Measurements from ENCODE around the gene ACTN4. TPM values are rescaled to one million over a fixed set of nuclear protein-coding genes. Genes with fewer than 3 reads are reported as not detected.

Gene ACTN4
- total RNA-seq, 2 donors from 2014 or later = 1,019 to 1,060 TPM

DNA sequence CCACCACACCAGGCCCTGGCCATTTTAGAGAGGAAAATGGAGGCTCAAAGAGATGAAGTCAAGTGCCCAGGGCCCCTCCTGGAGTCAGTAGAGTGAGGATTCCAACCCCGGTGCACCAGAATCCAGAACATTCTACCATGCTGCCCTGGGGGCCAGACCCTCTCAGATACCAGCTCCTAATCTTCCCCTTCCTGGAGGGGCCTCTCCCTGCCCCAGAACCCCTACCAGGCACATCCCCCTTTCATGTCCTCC, 85.7 kb downstream of the ACTN4 start:
- no peak overlapping the region for H3K4me3 ChIP-seq
- TF ChIP-seq, protein P1, sequence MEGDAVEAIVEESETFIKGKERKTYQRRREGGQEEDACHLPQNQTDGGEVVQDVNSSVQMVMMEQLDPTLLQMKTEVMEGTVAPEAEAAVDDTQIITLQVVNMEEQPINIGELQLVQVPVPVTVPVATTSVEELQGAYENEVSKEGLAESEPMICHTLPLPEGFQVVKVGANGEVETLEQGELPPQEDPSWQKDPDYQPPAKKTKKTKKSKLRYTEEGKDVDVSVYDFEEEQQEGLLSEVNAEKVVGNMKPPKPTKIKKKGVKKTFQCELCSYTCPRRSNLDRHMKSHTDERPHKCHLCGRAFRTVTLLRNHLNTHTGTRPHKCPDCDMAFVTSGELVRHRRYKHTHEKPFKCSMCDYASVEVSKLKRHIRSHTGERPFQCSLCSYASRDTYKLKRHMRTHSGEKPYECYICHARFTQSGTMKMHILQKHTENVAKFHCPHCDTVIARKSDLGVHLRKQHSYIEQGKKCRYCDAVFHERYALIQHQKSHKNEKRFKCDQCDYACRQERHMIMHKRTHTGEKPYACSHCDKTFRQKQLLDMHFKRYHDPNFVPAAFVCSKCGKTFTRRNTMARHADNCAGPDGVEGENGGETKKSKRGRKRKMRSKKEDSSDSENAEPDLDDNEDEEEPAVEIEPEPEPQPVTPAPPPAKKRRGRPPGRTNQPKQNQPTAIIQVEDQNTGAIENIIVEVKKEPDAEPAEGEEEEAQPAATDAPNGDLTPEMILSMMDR (IDR thresholded peaks at IDR 0.05) = no peak
- peak overlapping the region in 1 of 2 donors; percentile 90 for H3K9ac ChIP-seq (ENCODE audit: low read depth in 2 of 2, low read length in 2 of 2)
- H3K27ac ChIP-seq = peak overlapping the region; percentile 82
- no peaks in the 10 kb centered on the region for H3K27me3 ChIP-seq
- peaks cover 3% of the 10 kb centered on the region for H3K36me3 ChIP-seq
- intact Hi-C loops (cut with DNase I) = loop anchor here (2.0 kb wide), 1 partner anchor 96 kb away; no protein-coding TSS in a partner anchor
- DNase-seq = peak; percentile 31
- H3K9me3 ChIP-seq = no peaks in the 10 kb centered on the region
- no peaks in the 10 kb centered on the region for H3K4me1 ChIP-seq

DNA sequence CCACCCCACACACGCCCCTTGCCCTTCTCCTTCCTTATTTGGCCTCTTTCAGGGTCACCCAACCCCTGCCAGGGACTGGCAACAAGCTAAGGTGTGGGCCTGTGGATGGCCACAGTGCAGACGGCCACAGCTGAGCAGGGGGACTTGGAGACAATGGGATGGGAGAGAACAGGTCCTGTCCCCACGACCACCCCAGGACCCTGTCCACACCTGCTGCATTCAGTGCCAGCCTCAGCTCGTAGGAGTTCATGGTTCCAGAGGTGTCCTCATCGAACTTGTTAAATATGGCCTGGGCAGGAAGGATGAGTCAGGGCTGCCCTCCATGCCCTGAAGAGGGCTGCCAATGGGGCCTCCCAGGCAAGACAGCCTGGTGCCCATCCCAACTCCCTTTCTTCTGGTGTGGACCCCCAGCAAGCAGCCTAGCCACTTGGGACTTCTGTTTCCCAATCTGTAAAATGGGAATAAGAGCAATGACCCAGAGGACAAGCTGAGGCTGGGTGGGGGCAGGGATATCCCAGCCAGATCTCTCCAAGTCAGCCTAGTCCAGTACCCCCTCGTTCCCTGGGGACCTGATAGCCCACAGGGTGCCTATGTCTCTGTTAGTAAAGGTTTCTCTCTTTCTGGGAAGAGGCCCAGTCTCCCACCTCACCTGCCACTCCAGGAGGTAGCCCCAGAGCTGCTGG, 86.2 kb downstream of the ACTN4 start:
- peak; percentile 31 for DNase-seq
- H3K9me3 ChIP-seq = no peaks in the 10 kb centered on the region
- H3K36me3 ChIP-seq = peaks cover 3% of the 10 kb centered on the region
- no peaks in the 10 kb centered on the region for H3K4me1 ChIP-seq
- TF ChIP-seq, protein P1 (IDR thresholded peaks at IDR 0.05) = no peak
- intact Hi-C loops (cut with DNase I) = loop anchor here (2.0 kb wide), 1 partner anchor 97 kb away; no protein-coding TSS in a partner anchor
- H3K9ac ChIP-seq (ENCODE audit: low read depth in 2 of 2, low read length in 2 of 2) = peak overlapping the region; percentile 83 to 90
- H3K4me3 ChIP-seq = no peak overlapping the region
- no peaks in the 10 kb centered on the region for H3K27me3 ChIP-seq
- H3K27ac ChIP-seq = peak overlapping the region; percentile 82

DNA sequence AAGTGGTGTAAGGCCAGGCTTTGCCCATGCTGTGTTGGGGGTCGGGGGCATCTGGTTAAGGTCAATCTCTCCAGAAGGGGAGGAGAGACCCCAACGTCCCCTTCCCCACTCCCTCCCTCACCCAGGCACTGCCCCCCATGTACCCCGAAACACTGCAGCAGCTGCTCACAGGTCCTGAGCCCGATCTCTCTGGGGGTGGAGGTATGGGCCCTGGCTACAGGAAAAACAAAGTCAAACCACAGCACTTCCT, 86.7 kb downstream of the ACTN4 start:
- H3K36me3 ChIP-seq = peaks cover 1% of the 10 kb centered on the region
- peak overlapping the region; percentile 83 to 90 for H3K9ac ChIP-seq (ENCODE audit: low read depth in 2 of 2, low read length in 2 of 2)
- no peak overlapping the region for H3K4me3 ChIP-seq
- H3K9me3 ChIP-seq = no peaks in the 10 kb centered on the region
- no peaks in the 10 kb centered on the region for H3K4me1 ChIP-seq
- H3K27me3 ChIP-seq = no peaks in the 10 kb centered on the region
- TF ChIP-seq, protein P1 (IDR thresholded peaks at IDR 0.05) = no peak
- DNase-seq = no peak
- peak overlapping the region; percentile 82 for H3K27ac ChIP-seq
- intact Hi-C loops (cut with DNase I) = no loop called here

DNA sequence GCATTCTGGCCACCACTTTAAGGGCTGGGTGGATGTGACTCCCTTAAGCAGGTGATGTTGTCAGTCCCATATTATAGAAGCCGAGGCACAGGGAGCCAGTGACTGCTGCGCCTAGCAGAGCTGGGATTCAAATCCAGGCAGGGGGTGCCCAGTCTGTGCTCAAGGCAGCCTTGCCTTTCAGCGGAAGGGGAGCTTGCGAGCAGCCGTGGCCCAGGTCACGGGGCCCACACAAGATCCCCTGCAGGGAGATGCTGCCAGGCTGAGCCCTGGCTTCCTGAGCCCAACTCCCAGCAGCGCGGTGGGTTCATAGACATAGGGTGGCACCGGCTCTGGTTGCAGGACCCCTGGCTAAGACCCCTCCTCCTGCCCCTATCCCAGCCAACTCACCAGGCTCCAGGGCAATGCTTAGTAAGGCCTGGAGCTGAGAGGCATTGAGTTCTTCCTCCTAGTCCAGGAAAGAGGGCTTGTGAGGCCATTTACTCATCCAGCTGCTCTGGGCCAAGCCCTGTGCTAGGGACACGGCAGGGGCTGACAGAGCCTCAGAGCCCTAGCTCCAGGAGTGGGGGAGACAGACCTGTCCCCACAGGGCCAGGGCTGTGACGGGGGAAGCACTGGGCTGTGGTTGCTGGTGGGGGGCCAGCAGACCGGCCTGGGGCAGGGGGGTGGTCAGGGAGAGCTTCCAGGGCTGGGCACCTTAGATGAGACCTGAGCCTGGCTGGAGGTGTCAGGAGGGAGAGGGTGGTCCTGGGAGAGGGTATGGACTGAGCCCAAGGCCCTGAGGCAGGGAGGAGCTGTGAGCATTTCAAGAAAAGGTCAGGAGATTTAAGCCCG, 87.2 kb downstream of the ACTN4 start:
- Histone ChIP-seq H3K36me3 (no peaks in the 10 kb centered on the region), H3K9ac (ENCODE audit: low read depth in 2 of 2, low read length in 2 of 2) (peak overlapping the region; percentile 83 to 90), H3K27me3 (no peaks in the 10 kb centered on the region), H3K4me3 (peak overlapping the region; percentile 20), H3K27ac (peak overlapping the region; percentile 82), H3K4me1 (no peaks in the 10 kb centered on the region), H3K9me3 (no peaks in the 10 kb centered on the region)
- TF ChIP-seq, protein P1 (IDR thresholded peaks at IDR 0.05) = no peak
- DNase-seq = peak; percentile 59
- intact Hi-C loops (cut with DNase I) = no loop called here

DNA sequence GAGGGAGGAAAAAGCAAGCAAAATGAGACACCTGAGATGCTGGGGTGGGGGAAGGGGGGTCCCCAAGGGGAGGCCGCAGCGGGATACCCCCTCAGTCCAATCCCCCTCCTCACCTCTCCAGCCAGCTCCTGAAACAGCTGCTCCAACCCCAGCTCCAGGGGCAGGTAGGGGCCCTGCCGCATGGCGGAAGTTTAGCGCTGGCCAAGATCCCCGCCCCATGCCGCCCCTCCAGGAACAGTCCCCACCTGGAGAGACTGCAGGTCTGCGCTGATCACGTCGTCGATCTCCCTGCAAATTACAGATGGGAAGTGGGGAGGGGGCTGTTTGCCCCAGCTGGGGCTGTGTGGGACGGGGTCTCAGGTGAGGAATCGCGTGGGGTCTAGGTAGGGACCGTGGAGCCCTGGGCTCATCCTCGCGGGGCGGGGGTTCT, 87.8 kb downstream of the ACTN4 start:
- Histone ChIP-seq H3K27me3 (no peaks in the 10 kb centered on the region), H3K9me3 (no peaks in the 10 kb centered on the region), H3K4me1 (no peaks in the 10 kb centered on the region), H3K4me3 (peak overlapping the region; percentile 20), H3K9ac (ENCODE audit: low read depth in 2 of 2, low read length in 2 of 2) (peak overlapping the region; percentile 83 to 90), H3K36me3 (no peaks in the 10 kb centered on the region), H3K27ac (peak overlapping the region; percentile 82)
- intact Hi-C loops (cut with DNase I) = no loop called here
- TF ChIP-seq, protein P1 (IDR thresholded peaks at IDR 0.05) = no peak
- peak; percentile 62 for DNase-seq
